DND-41 (cell line): Measurements from ENCODE around the gene DHPS.

Experiments used
- CTCF ChIP-seq: IDR thresholded peaks from 2 replicates; pipeline ENCODE4 v1.5.1; 2012; ENCODE audit warnings: borderline replicate concordance, low read length, moderate library complexity, mild to moderate bottlenecking; ENCODE audit not compliant: poor library complexity, severe bottlenecking; ENCODE audit errors: extremely low read depth
- EZH2 ChIP-seq: IDR thresholded peaks from 3 replicates; pipeline ENCODE4 v1.6.1; 2012; ENCODE audit warnings: borderline replicate concordance, low read depth, mild to moderate bottlenecking, moderate library complexity, low read length, inconsistent platforms; ENCODE audit not compliant: severe bottlenecking

GRCh38 chr19:12698138-12698537 lies 16.5 kb upstream of the DHPS start:
- no peak for TF ChIP-seq EZH2
- TF ChIP-seq CTCF: no peak
